H9 (cell line): Measurements from ENCODE around the gene FLT1. TPM values are rescaled to one million over a fixed set of nuclear protein-coding genes. Genes with fewer than 3 reads are reported as not detected.

Source experiments
- DNase-seq: peaks from one replicate; pipeline ENCODE4 v3.0.0-alpha.2; 2017
- H2AFZ ChIP-seq: one replicate; pipeline ENCODE4 v1.6.1; 2013; ENCODE audit warnings: mild to moderate bottlenecking, low read length, control low read depth, moderate library complexity
- H2AK5ac ChIP-seq: 2 replicates; pipeline ENCODE4 v1.6.1; 2013; ENCODE audit warnings: low read length, control low read depth, mixed read lengths; ENCODE audit not compliant: insufficient read length
- H2BK120ac ChIP-seq: one replicate; pipeline ENCODE4 v1.6.1; 2013; ENCODE audit warnings: low read depth, mild to moderate bottlenecking, low read length, control low read depth, inconsistent platforms; ENCODE audit not compliant: poor library complexity, severe bottlenecking
- H2BK12ac ChIP-seq: 2 replicates; pipeline ENCODE4 v1.6.1; 2013; ENCODE audit warnings: low read length, control low read depth, mixed read lengths, low read depth; ENCODE audit not compliant: insufficient read length
- H2BK15ac ChIP-seq: 2 replicates; pipeline ENCODE4 v1.6.1; 2013; ENCODE audit warnings: low read depth, low read length, control low read depth
- H2BK20ac ChIP-seq: one replicate; pipeline ENCODE4 v1.6.1; 2013; ENCODE audit warnings: low read depth, mild to moderate bottlenecking, low read length, control low read depth, inconsistent platforms; ENCODE audit not compliant: poor library complexity, severe bottlenecking
- H2BK5ac ChIP-seq: 2 replicates; pipeline ENCODE4 v1.6.1; 2013; ENCODE audit warnings: low read length, control low read depth, mixed read lengths; ENCODE audit not compliant: insufficient read length
- H3K14ac ChIP-seq: 2 replicates; pipeline ENCODE4 v1.6.1; 2013; ENCODE audit warnings: low read length, control low read depth; ENCODE audit not compliant: insufficient read depth
- H3K18ac ChIP-seq: 2 replicates; pipeline ENCODE4 v1.6.1; 2013; ENCODE audit warnings: low read depth, mild to moderate bottlenecking, mixed read lengths, low read length, control low read depth; ENCODE audit not compliant: insufficient read length
- H3K23ac ChIP-seq: 2 replicates; pipeline ENCODE4 v1.6.1; 2013; ENCODE audit warnings: low read length, control low read depth, mixed read lengths, low read depth; ENCODE audit not compliant: insufficient read length
- H3K23me2 ChIP-seq: 2 replicates; pipeline ENCODE4 v1.6.1; 2013; ENCODE audit warnings: low read depth, mild to moderate bottlenecking, mixed read lengths, low read length, control low read depth; ENCODE audit not compliant: insufficient read length, poor library complexity, severe bottlenecking
- H3K27ac ChIP-seq: 2 replicates; pipeline ENCODE4 v1.5.1; 2013; ENCODE audit warnings: low read length, control low read depth, mixed read lengths, low read depth; ENCODE audit not compliant: insufficient read length
- H3K27me3 ChIP-seq: 2 replicates; pipeline ENCODE4 v1.6.1; 2013; ENCODE audit warnings: low read length, control low read depth, inconsistent platforms; ENCODE audit not compliant: insufficient read depth
- H3K4ac ChIP-seq: 2 replicates; pipeline ENCODE4 v1.6.1; 2013; ENCODE audit warnings: low read depth, mild to moderate bottlenecking, control low read depth, inconsistent platforms, low read length, moderate library complexity
- H3K4me1 ChIP-seq: 2 replicates; pipeline ENCODE4 v1.6.1; 2013; ENCODE audit warnings: low read length, control low read depth, inconsistent platforms; ENCODE audit not compliant: insufficient read depth
- H3K4me2 ChIP-seq: 2 replicates; pipeline ENCODE4 v1.6.1; 2013; ENCODE audit warnings: low read length, control low read depth, mixed read lengths; ENCODE audit not compliant: insufficient read length, insufficient read depth
- H3K56ac ChIP-seq: 2 replicates; pipeline ENCODE4 v1.6.1; 2013; ENCODE audit warnings: low read depth, mild to moderate bottlenecking, mixed read lengths, low read length, control low read depth; ENCODE audit not compliant: insufficient read length
- H3K79me1 ChIP-seq: 2 replicates; pipeline ENCODE4 v1.6.1; 2013; ENCODE audit warnings: low read depth, mild to moderate bottlenecking, moderate library complexity, low read length, control low read depth, inconsistent platforms; ENCODE audit not compliant: insufficient read depth, poor library complexity, severe bottlenecking
- H3K79me2 ChIP-seq: 2 replicates; pipeline ENCODE4 v1.6.1; 2013; ENCODE audit warnings: low read length, control low read depth, inconsistent platforms; ENCODE audit not compliant: insufficient read depth
- H3K9ac ChIP-seq: 2 replicates; pipeline ENCODE4 v1.6.1; 2013; ENCODE audit warnings: low read length, control low read depth, mixed read lengths; ENCODE audit not compliant: insufficient read length; ENCODE audit errors: extremely low read depth
- H3K9me3 ChIP-seq: one replicate; pipeline ENCODE4 v1.6.1; 2013; ENCODE audit warnings: low read depth, low read length, inconsistent platforms; ENCODE audit not compliant: control insufficient read depth
- H3T11ph ChIP-seq: one replicate; pipeline ENCODE4 v1.6.1; 2013; ENCODE audit warnings: mild to moderate bottlenecking, low read length, control low read depth, inconsistent platforms
- H4K20me1 ChIP-seq: one replicate; pipeline ENCODE4 v1.6.1; 2013; ENCODE audit not compliant: control insufficient read depth, insufficient read length, insufficient read depth
- H4K5ac ChIP-seq: 2 replicates; pipeline ENCODE4 v1.6.1; 2013; ENCODE audit warnings: low read depth, mild to moderate bottlenecking, mixed read lengths, low read length, control low read depth; ENCODE audit not compliant: insufficient read length
- H4K8ac ChIP-seq: replicated peaks from 2 replicates; pipeline ENCODE4 v1.6.1; 2013; ENCODE audit warnings: low read length, control low read depth, mixed read lengths, low read depth; ENCODE audit not compliant: insufficient read length
- H4K91ac ChIP-seq: 2 replicates; pipeline ENCODE4 v1.6.1; 2013; ENCODE audit warnings: low read depth, mild to moderate bottlenecking, moderate library complexity, mixed read lengths, low read length, control low read depth; ENCODE audit not compliant: insufficient read length
- H3K27ac Mint-ChIP-seq, 3 experiments: 2 replicates in 2 of 3; 3 replicates in 1 of 3; pipeline ENCODE4 v1.8.0; 2020 to 2021; ENCODE audit warnings: mixed read lengths in 3 of 3, mild to moderate bottlenecking in 1 of 3, moderate library complexity in 1 of 3
- H3K27me3 Mint-ChIP-seq: 2 replicates; pipeline ENCODE4 v1.8.0; 2021; ENCODE audit warnings: low read depth, mild to moderate bottlenecking, moderate library complexity, mixed read lengths
- H3K36me3 Mint-ChIP-seq, 3 experiments: 2 replicates in 2 of 3; 3 replicates in 1 of 3; pipeline ENCODE4 v1.8.0; 2020 to 2021; ENCODE audit warnings: low read depth in 3 of 3, mixed read lengths in 3 of 3; ENCODE audit not compliant: insufficient read depth in 1 of 3
- H3K4me1 Mint-ChIP-seq, 2 experiments: 2 replicates each; pipeline ENCODE4 v1.8.0; 2020; ENCODE audit warnings: mixed read lengths in 2 of 2
- H3K4me3 Mint-ChIP-seq, 2 experiments: 2 replicates in 1 of 2; 3 replicates in 1 of 2; pipeline ENCODE4 v1.8.0; 2020 to 2021; ENCODE audit warnings: mild to moderate bottlenecking in 2 of 2, mixed read lengths in 2 of 2, moderate library complexity in 1 of 2
- H3K9me3 Mint-ChIP-seq, 2 experiments: 2 replicates in 1 of 2; 3 replicates in 1 of 2; pipeline ENCODE4 v1.8.0; 2020; ENCODE audit warnings: mild to moderate bottlenecking in 2 of 2, mixed read lengths in 2 of 2, moderate library complexity in 1 of 2
- WGBS: extraction: QIAGEN DNeasy Blood & Tissue Kit; methylation state at CpG from one replicate; pipeline ENCODE4 v1.1.7; 2013; ENCODE audit warnings: missing lambda C conversion rate, low lambda C conversion rate, mixed read lengths; ENCODE audit not compliant: insufficient read length; ENCODE audit errors: extremely low coverage; 5-methylcytosine and 5-hydroxymethylcytosine counted together
- total RNA-seq: library from RNA; stranded (reverse); gene quantifications from 2 replicates; pipeline ENCODE4 v1.2.1, GENCODE V29; 2021
- TF ChIP-seq, protein P1 (sequence below): fragments of 200-600 bp; sonication (generic); conservative IDR thresholded peaks from 3 replicates; pipeline ENCODE4 v1.8.0; 2021; ENCODE audit warnings: antibody characterized with exemption, mild to moderate bottlenecking

FLT1 gene
- total RNA-seq, 1 experiment from 2014 or later: 84.1 TPM

DNA sequence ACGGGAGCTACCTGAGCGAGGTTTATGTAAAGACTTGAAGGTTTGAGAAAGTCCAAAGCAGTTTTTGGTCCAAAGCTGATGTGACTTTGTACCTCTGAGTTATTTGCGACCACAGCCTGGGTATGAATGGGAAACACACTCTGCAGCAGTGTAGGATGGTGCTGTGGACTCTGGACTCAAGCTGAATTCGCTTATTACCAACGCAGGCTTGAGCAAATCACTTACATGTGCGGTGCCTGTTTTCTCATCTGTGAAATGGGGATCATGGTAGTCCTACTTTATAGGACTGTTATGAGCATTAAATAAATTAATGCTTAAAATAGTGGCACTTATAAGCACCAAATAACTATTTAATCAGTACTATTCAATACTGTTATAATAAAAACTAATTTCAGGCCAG, 180.0 kb downstream of the FLT1 start:
- no peak overlapping the region for H2BK120ac ChIP-seq
- H3K27me3 ChIP-seq: no peaks in the 10 kb centered on the region
- no peak overlapping the region for H4K5ac ChIP-seq
- H3K56ac ChIP-seq: no peak overlapping the region
- TF ChIP-seq, protein P1, sequence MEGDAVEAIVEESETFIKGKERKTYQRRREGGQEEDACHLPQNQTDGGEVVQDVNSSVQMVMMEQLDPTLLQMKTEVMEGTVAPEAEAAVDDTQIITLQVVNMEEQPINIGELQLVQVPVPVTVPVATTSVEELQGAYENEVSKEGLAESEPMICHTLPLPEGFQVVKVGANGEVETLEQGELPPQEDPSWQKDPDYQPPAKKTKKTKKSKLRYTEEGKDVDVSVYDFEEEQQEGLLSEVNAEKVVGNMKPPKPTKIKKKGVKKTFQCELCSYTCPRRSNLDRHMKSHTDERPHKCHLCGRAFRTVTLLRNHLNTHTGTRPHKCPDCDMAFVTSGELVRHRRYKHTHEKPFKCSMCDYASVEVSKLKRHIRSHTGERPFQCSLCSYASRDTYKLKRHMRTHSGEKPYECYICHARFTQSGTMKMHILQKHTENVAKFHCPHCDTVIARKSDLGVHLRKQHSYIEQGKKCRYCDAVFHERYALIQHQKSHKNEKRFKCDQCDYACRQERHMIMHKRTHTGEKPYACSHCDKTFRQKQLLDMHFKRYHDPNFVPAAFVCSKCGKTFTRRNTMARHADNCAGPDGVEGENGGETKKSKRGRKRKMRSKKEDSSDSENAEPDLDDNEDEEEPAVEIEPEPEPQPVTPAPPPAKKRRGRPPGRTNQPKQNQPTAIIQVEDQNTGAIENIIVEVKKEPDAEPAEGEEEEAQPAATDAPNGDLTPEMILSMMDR: no peak
- no peak overlapping the region for H3K18ac ChIP-seq
- Mint-ChIP-seq H3K36me3 (peaks cover 18 to 30% (median 22%) of the 10 kb centered on the region in 3 experiments; a peak in 6 of 7 replicates), H3K27me3 (no peaks in the 10 kb centered on the region), H3K4me3 (no peak overlapping the region), H3K27ac (no peak overlapping the region), H3K4me1 (peaks cover 6 to 7% of the 10 kb centered on the region in 2 experiments), H3K9me3 (no peaks in the 10 kb centered on the region)
- H2BK5ac ChIP-seq: no peak overlapping the region
- H2BK15ac ChIP-seq: no peak overlapping the region
- H3T11ph ChIP-seq: no peak overlapping the region
- H2AFZ ChIP-seq: no peak overlapping the region
- H3K9ac ChIP-seq: no peak overlapping the region
- no peak for DNase-seq
- H3K27ac ChIP-seq: no peak overlapping the region
- H3K23me2 ChIP-seq: no peaks in the 10 kb centered on the region
- H4K91ac ChIP-seq: no peak overlapping the region
- H4K20me1 ChIP-seq: no peaks in the 10 kb centered on the region
- H3K4me2 ChIP-seq: no peak overlapping the region
- H3K9me3 ChIP-seq: no peaks in the 10 kb centered on the region
- H3K79me1 ChIP-seq: no peaks in the 10 kb centered on the region
- no peak overlapping the region for H4K8ac ChIP-seq
- H2AK5ac ChIP-seq: no peak overlapping the region
- H2BK12ac ChIP-seq: no peak overlapping the region
- H3K4ac ChIP-seq: no peak overlapping the region
- H3K23ac ChIP-seq: no peak overlapping the region
- H2BK20ac ChIP-seq: no peak overlapping the region
- no CpG with 5 or more reads among the region's 6 CpGs for WGBS
- no peaks in the 10 kb centered on the region for H3K4me1 ChIP-seq
- no peaks in the 10 kb centered on the region for H3K79me2 ChIP-seq
- H3K14ac ChIP-seq: no peak overlapping the region
